IPS DF 19.7 (cell line): Measurements from ENCODE around the gene EXT2.

Experiments used
- DNase-seq: peaks from one replicate; pipeline ENCODE4 v3.0.0-alpha.2; 2013; ENCODE audit warnings: low read depth, low spot score

Gene EXT2

DNA sequence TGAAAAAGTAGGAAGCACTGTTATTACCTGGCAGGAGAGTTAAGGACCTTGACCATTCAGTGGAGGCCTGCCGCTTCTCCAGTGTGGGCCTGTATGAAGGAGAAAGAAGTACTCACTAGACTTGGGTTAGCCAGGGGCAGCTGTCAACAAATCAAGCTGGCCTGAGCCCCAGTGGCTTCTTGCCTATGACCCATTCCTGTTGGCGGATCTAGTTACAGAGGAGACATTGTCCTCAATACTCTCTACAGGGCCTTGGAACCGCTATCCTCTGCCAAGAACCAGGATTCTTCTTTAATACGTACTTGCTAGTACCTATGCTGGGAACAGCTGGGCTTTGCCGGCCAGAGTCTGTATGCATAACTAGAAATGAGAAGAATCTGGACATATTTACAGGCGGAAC, 146.4 kb downstream of the EXT2 start:
- DNase-seq = no peak

DNA sequence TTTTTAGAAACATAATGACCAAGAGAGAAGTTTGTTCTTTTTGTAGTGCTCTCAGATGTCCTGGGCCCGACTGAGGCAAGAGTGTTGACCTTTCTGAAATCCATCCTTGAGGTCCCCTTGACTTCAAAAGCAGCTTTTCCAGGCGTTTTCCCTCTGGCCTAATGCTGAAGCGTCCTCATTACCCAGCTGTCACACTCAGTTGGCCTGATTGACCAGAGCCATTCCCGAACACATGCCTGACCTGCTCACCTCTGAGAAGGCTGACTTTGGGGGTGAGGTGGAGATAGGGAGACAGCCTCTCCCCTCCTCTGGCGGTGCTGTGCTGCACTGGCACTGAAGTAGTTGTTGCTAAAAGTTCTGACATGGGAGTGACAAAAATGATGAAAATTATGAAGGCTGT, 147.6 kb downstream of the EXT2 start:
- no peak for DNase-seq

DNA sequence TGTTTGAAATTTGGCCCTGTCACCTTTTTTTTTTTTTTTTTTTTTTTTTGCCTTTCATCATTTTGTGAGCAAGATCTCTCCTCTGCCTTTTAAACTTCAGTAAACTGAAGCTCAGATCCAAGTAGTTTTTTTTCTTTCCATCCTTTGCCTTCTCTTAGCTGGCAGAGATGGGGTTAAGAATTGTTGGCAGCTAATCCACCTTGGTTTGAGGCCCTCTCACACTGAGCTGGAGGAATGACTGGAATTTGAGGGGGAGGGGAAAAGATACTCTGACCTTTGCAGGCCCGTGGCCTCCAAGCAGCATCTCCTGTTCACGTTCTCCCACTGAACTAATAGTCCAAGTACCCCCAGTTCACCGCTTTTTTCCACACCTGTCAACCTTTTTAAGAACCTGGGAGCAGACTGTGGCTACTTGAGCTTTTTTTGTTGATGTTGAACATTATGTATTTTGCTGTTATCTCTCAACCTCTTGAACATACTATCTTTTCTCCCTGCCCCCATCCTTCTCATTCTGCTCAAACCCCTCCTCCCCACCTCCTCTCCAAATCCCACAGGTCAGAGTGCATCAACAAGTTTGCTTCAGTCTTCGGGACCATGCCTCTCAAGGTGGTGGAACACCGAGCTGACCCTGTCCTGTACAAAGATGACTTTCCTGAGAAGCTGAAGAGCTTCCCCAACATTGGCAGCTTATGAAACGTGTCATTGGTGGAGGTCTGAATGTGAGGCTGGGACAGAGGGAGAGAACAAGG, 148.3 kb downstream of the EXT2 start:
- DNase-seq = peak; percentile 92

DNA sequence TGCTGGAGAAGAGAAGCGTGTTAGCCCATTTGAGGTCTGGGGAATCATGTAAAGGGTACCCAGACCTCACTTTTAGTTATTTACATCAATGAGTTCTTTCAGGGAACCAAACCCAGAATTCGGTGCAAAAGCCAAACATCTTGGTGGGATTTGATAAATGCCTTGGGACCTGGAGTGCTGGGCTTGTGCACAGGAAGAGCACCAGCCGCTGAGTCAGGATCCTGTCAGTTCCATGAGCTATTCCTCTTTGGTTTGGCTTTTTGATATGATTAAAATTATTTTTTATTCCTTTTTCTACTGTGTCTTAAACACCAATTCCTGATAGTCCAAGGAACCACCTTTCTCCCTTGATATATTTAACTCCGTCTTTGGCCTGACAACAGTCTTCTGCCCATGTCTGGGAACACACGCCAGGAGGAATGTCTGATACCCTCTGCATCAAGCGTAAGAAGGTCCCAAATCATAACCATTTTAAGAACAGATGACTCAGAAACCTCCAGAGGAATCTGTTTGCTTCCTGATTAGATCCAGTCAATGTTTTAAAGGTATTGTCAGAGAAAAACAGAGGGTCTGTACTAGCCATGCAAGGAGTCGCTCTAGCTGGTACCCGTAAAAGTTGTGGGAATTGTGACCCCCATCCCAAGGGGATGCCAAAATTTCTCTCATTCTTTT, 149.3 kb downstream of the EXT2 start:
- DNase-seq = no peak

DNA sequence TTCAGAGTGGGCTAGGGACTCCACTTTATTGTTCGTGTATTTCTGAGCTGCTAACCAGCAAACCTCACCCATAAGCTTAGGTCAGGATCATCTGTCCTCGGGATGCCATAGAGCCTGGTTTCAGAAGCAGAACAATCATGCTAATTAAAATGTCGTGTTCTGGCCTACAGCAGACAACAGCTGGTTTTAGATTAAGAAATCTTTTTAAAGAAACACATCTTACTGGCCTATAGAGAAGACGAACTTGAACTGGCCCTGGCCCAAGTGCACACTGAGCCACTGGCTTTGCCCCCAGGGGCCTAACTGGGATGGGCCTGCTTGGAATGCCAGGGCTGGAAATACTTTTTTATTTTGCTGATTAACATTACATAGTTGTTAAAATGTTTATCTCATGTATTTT, 151.2 kb downstream of the EXT2 start:
- no peak for DNase-seq

DNA sequence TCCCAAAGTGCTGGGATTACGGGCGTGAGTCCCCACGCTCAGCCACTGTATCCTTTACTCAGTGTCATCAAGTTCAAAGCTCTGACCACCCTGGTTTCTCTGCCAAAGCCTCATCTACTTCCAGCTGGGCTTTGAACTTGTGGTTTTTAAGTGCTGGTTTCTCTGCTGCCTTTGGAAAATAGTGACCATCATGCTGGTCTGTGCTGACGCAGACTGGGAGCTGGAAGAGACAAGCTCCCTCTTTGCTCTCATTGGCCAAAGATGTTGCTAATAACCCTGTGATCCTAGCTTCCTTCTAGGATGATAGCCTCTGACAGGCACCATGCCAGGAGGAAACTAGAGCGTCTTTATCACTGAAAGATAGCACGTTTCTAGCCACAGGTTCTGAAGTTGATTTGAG, 152.0 kb downstream of the EXT2 start:
- DNase-seq = no peak

DNA sequence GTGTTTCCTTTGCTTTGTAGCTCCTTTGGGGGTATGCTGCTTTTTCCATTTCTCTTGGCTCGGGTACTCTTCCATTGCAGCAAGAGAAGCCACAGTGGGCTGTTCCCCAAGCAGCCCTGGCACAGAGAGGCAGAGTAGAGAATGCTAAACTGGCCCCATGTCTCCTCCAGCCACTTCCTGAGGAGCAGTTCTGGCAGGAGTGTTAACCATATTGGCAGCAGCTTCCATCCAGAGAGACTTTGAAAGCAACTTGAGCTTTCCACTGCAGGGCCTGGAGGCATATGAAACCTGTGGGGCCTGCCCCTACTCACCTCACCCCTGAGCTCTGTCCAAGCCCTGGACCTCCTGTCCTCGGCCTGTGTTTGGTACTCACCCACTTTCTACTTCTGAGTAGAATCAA, 152.6 kb downstream of the EXT2 start:
- DNase-seq = no peak

DNA sequence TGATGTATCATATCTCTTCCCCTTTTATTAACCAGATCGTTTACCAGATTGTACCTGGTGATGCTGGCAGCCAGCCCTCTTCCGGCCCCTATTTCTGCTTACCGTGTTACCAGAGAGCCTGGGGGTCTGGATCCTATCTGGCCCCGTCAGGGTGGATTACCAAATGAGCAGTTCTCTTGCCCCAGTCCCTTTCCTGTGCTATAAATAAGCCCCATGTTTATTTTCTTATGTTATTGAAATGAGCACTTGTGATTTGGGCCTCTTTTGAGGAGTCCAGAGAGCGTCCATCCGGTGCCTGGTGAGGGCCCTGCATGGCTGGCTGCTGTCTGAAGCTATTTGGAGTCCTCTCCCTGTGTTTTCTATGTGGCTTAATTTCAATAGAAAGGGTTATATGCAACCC, 154.9 kb downstream of the EXT2 start:
- DNase-seq = no peak

DNA sequence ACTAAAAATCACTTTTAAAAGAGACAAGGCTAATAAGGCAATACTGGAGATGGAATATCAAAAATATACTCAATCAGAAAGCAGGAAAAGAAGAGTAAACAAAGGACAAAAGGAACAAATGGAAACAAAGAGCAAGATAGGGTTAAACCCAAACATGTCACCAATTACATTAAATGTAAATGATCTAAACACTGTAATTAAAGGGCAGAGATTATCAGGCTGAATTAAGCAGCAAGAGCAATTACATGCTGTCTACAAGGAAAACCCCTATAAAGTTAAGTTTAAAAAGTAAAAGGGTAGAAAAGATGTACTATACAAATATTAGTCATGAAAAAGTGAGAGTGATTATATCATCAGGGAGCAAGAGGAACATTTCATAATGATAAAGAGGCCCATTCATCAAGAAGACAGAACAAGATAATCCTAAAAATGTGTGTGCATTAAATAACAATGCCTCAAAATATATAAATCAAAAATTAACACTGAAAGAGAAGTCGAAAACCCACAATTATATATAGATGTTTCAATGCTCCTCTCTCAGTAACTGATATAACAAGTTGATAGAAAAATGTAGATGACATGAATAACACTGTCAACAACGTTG, 157.6 kb downstream of the EXT2 start:
- no peak for DNase-seq

DNA sequence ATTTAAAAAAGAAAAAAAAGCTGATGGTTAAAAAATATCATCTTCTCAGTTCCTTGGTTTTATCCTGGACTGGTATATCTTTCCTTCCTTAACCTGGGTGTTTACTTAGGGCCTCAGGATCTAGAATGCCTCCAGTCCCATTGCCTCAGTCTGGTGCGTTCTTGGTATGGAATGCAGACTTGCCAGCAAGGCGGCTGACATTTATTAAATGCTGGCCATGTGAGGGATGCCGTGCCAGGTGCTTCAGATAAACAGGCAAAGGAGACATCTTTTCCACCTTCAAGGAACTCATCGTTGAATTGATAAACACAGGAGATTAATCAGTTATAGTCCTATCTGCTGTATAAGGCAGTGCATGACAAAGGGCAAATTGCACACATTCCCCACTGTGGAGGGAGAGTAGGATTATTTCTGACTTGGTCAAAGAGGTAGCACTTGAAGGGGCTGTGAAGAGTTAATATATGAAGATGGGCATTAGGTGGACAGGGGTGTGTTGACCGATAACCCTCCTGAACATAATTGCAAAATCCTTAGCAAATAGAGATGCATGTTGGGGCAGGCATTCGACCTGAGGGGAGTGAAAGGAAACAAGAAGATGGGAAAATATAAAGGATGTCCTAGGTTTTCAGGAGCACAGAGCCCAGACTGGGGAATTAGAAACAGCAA, 160.1 kb downstream of the EXT2 start:
- no peak for DNase-seq

DNA sequence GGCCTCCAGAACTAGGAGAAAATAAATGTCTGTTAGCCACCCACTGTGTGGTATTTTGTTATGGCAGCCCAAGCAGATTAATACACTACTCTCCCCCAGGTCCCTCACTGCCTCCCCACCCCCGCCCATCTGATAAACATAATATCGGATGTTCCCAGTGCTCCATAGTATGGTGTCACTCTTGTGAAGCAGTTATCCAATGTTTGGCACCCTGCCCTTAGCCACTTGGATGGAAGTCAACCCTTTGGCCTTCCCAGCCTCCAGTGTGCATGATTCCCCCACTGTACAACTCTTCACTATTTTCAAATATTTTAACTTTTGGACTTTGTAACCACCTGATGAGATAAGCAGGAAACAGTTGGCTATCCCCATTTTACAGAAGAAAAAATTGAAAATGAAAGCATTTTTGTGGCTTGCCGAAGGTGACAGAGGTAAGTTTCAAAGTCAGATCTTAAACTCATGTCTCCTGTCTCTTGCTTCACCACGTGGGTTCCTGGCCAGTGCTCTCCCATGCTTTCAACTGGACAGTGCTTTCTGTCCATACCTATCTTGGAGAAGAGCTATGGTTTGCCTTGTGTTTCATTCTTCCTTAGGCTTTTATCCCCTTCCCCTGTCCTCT, 161.3 kb downstream of the EXT2 start:
- no peak for DNase-seq

DNA sequence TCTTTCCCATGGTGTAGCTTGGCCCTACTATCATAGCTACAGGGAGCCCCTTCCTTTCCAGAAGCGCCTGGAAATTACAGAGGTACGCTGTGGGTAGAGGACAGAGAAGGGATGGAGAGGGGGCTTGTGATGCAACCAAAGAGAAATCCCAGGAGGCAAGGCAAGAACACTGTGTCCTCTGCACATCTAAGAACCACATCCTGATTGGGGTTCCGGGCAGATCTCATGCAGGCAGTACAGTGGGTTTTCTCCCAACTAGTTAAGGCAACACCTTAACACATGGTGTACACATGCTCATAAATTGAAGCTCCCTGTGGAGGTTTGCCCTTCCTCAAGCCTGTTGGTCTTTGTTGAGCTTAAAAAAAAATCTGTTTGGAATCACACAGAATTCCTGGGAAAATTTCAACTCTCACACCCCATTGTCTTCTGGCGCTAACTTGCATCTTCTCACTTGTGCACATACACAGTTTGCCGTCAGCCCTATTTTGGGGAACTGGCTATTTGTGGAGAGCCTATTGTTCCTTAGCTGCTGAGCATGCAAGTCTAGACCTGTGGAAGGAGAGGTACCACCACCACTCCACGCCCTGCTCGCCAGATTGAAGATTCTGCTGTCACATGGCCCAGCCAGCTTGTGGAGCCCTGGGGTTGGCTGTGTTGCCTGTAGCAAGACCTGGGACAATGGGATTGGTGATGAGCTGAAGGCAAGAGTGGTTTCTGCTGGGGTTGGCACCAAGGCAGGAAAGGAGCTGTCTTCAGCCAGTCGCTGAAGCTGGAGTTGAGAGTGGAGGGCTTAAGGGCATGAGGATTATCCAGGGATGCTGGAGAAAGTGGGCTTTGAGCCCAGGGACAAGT, 162.1 kb downstream of the EXT2 start:
- no peak for DNase-seq

DNA sequence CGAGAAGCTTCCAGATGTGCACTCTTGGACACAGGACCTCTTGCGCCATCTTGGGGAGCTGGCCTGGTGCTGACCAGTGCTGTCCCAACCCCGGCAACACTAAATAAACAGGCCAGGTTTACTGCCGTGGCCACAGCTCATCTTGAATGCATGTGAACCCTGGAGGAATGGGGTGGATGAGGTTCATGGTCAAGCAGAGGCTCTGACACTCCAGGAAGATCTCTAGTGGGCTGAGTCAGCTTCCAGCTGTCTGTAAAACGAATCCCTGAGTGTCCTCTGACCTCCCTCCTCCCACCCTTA, 162.7 kb downstream of the EXT2 start:
- DNase-seq = no peak

DNA sequence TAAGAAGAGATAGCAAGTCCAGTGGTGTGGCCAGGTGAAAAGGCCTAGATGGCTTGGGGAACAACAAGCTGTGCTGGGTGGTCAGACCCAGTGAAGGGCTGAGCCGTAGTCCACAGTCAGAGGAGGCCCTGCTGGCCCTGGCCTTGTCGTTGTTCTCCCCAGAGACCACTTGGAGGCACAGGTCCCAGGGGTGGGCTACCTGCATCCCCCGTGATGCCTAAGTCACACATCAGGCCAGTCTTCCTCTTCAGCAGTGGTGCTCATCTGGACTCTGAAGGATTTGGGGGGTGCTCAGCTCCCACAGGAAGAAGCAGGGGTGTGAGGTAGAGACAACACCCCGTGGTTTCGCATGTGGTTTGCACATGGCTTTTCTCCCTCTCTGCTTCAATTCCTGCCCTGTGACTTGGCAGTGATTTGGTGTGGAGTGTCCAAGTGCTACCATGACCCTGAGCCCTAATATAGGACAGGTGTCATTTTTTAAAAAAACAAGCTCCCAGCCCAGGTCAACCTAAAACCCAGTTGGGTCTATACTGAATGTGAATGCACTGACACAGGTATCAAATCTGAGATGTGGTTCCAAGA, 163.5 kb downstream of the EXT2 start:
- DNase-seq = no peak

DNA sequence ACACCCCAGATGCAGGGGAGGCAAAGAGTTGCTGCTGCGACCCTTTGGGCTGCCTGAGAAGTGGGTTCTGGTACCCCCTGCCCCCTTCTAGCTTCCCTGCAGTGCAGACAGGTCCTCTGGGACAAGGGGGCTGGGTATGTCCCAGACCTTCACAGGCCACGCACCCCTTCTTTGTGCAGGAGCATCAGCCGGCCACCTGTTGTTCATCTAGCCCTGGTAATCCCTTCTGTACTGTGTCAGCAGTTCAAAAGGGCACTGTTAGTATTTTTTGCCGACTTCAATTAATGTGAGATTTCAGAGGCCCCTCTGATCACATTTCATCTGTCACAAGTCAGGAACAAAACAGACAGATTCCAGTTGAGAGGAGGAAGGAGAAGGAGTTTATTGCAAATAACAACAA, 164.6 kb downstream of the EXT2 start:
- no peak for DNase-seq

DNA sequence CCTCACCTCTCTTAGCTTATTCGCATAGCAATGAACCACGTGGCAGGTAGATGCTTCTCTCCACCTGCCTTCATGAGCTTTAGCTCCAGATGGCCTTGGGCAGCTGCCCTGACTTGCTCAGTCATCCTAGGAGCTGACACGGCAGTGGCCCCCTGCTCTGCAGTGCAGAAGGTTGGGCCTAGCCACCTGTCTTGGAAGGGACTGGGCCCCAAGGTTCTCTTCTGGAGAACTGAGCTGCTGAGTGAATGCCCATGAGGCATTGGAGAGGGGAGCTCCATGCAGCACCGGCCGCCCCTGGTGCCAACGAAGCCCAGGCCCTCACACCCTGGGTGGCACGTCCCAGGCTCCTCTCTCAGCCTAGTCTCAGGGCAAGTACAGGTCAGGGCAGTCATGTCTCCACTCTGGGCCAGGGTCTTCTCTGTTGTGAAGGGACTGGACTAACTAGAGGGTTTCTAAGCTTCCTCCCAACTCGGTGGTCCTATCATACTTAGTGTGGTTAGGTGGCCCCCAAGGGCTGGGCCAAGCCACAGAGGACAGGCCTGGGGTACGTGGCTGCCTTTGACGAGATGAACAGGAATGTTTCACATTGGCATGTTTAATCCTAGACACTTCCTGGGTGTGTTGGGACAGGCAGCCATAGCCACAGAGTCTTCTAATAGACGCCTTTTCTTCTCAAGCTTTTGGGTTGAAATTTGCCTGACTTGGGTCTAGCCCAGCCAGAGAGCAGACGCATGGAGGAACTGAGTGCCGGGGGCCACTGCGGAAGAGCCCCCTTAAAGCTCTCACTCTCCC, 166.5 kb downstream of the EXT2 start:
- no peak for DNase-seq

DNA sequence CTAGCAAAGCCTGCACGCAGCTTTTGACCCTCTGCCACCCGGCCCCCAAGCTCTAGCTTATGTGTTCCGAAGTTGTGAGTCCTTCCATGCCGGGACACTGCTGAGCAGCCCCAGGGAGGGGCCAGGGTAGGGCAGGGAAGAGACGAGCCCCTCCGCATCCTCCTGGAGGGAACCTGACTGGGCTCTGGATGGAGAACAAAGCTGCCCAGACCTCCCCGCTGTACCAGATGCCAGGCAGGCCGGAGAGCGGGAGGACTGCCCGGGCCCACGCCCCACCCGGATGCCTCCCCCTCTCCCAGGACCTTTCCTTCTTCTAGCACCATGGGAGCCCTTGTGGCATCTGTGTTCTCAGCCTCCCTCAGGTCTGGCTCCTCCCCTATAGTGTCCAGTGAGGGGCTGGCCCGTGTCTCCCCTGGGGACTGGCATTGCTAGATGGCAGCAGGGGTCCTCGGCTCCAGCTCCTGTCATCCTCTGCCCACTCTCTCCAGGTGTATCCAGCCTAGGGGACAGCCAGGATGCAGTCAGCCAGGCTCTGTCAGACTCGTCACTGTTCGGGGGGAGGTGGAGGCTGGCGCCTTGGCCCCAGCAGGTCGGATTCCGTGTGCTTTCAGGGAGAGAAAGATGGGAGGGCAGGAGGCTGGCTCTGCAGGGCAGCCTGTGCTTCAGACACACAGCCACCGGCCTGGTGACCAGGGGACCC, 168.4 kb downstream of the EXT2 start:
- no peak for DNase-seq

DNA sequence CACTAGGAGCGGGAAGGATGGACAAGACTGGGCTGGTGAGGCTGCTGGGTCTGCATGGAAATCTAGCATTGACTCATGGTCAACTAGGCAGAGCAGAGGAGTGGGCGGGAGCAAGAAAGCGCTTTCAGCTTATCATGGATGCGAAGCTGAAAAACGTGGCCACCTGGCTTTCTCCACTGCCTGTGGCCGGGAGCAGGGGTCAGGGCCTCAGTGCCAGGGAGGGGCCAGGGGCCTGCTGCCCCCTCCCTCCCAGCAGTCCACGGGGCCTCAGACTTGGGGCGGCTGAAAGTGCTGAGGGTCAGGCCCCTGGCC, 168.9 kb downstream of the EXT2 start:
- no peak for DNase-seq

DNA sequence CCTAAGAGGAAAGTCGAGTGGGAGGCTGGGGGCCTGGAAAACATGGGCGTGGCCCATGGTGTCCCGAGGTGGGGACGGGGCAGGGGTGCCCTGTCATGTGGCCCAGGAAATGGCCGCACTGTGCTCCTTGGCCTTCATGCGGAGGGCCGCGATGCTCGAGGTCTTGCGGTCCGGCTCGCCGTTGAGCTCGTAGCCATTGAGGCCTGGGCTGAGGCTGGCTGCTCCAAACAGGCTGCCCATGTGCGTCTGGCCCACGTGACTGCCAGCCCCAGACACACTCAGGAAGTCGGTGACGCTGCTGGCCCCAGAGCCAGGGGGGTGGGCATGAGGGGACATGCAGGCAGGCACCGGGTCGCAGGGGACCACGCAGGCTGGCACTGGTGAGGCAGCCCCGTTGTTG, 169.3 kb downstream of the EXT2 start:
- no peak for DNase-seq
